Ovary (tissue), 9 donors: Measurements from ENCODE around the gene MYADML2. TPM values are rescaled to one million over a fixed set of nuclear protein-coding genes. Genes with fewer than 3 reads are reported as not detected.
A peak's percentile ranks its signal among the peaks of the same experiment; 100 is the strongest.

Source experiments
- DNase-seq, 5 donors: peaks; one replicate each; pipeline ENCODE4 v3.0.0-alpha.2; 2019 to 2020
- H3K27ac ChIP-seq, 2 donors: fragments of 200-600 bp; one replicate each; pipeline versions ENCODE4 v1.5.1 to v1.8.0; 2019 to 2022
- H3K27me3 ChIP-seq: fragments of 200-600 bp; one replicate; pipeline ENCODE4 v1.8.0; 2022
- H3K36me3 ChIP-seq: fragments of 200-600 bp; sonication (generic); one replicate; pipeline ENCODE4 v1.5.1; 2019
- H3K4me1 ChIP-seq: one replicate; pipeline ENCODE4 v1.8.1; 2013; ENCODE audit warnings: mild to moderate bottlenecking, moderate library complexity; ENCODE audit not compliant: insufficient read depth
- H3K4me3 ChIP-seq: fragments of 200-600 bp; sonication (generic); one replicate; pipeline ENCODE4 v1.5.1; 2017
- H3K9me3 ChIP-seq, 2 donors: fragments of 200-600 bp in 1 of 2; sonication (generic) in 1 of 2; one replicate each; pipeline versions ENCODE4 v1.5.1 to v1.8.1; 2013 to 2019; ENCODE audit warnings: mild to moderate bottlenecking in 1 of 2, moderate library complexity in 1 of 2
- EP300 ChIP-seq: sonication (generic); formaldehyde crosslinking; IDR thresholded peaks from one replicate; pipeline ENCODE4 v1.6.1; 2017; ENCODE audit warnings: antibody characterized with exemption
- POLR2A ChIP-seq: fragments of 450-650 bp; IDR thresholded peaks from one replicate; pipeline ENCODE4 v1.6.1; 2017; ENCODE audit warnings: antibody characterized with exemption, mild to moderate bottlenecking, moderate library complexity
- WGBS, 3 donors: extraction: QIAGEN DNeasy Blood & Tissue Kit in 1 of 3; methylation state at CpG; one replicate each; pipeline versions ENCODE4 v1.1.5 to v1.1.7; 2013 to 2017; 5-methylcytosine and 5-hydroxymethylcytosine counted together
- intact Hi-C, 4 donors: fragments of 100-400 bp; cut with DNase I; formaldehyde crosslinking; loops; one replicate each; pipeline versions ENCODE4 v1.11.0 to v1.15.1; 2022 to 2023
- polyA plus RNA-seq, 2 donors: library from polyadenylated mRNA; stranded (reverse); fragments of 200-250 nt in 1 of 2; fragments of 350-450 nt in 1 of 2; fragmentation: Illumina TruSeq in 1 of 2; extraction: RNeasy Lipid Tissue Mini Kit (QIAGEN cat#74804) in 1 of 2; gene quantifications; one replicate each; pipeline ENCODE4 v1.2.3, GENCODE V29; 2013 to 2014
- total RNA-seq, 7 donors: library from RNA; depleted of rRNA in 2 of 7; stranded (reverse); fragments of >200 nt in 2 of 7; fragmentation: NEBNext Ultra II Directional in 3 of 7; extraction: Animal tissue kit (Norgen Biotek cat#: 25700) in 3 of 7; gene quantifications; one replicate each; pipeline versions ENCODE4 v1.1.0 to v1.2.4, GENCODE V29; 2016 to 2023
- TF ChIP-seq, protein P1 (sequence below), 3 donors: fragments of 450-650 bp in 2 of 3; fragments of 200-600 bp in 1 of 3; IDR thresholded peaks; one replicate each; pipeline versions ENCODE4 v1.5.1 to v1.8.0; 2016 to 2022; ENCODE audit warnings: antibody characterized with exemption in 3 of 3, mild to moderate bottlenecking in 1 of 3
- donor health status: DM: no; HTN: no; CAD: no; lungs with moderate emphysema.
- donor health status: DM: no; HTN: no; CAD: no.
- donor health status: Bipolar disorder and iron deficiency.
- donor health status: DM: yes; HTN: yes; CAD: no.
- donor health status: DM: no; HTN: no; CAD: no.
- donor health status: DM: yes; HTN: yes; CAD: no.

The MYADML2 gene
- total and polyA plus RNA-seq, 9 donors, result not detected

DNA sequence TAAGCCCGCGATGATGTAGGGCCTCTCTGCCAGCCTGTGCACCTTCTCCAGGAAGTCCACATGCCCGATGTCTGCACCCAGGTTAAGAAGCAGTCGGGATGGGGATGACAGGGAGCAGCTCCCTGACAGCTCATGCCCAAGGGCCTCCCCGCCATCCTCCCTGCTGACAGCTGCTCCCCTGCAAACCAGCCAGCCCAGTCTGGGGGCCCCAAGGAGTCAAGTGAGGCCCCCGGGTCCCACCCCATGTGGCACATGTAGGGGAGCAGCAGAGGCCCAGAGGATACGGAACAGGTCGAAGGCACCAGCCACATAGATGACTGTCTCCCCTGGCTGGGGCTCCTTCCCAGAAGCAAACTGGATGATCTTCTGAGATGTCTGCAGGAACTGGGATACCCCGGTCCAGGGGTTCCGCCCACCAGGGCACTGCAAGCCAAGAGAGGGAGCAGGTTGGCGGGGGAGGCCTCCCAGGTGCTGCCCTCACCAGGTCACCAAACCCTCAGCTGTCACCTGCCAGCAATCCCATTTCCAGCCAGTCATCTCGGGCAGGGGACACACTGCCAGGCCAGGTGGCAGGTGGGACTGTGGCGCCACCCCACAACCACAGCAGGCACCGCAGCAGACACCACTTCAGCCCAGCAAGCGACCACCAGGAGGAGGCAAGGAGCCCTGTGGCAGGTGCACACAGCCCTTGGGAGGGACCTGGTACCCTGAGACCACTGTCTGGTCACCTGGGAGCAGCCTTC is 40.4 kb downstream of the MYADML2 start:
- WGBS, 3 donors, result 89 to 92% (median 90%) methylated on average over 11 to 15 of the region's 15 CpGs
- Histone ChIP-seq H3K4me3 (no peak overlapping the region), H3K9me3 (no peaks in the 10 kb centered on the region), H3K36me3 (no peaks in the 10 kb centered on the region), H3K27ac (no peak overlapping the region), H3K27me3 (no peaks in the 10 kb centered on the region), H3K4me1 (peaks cover 3% of the 10 kb centered on the region)
- intact Hi-C loops, result no loop called here
- TF ChIP-seq POLR2A (no peak), EP300 (no peak)
- TF ChIP-seq, protein P1, sequence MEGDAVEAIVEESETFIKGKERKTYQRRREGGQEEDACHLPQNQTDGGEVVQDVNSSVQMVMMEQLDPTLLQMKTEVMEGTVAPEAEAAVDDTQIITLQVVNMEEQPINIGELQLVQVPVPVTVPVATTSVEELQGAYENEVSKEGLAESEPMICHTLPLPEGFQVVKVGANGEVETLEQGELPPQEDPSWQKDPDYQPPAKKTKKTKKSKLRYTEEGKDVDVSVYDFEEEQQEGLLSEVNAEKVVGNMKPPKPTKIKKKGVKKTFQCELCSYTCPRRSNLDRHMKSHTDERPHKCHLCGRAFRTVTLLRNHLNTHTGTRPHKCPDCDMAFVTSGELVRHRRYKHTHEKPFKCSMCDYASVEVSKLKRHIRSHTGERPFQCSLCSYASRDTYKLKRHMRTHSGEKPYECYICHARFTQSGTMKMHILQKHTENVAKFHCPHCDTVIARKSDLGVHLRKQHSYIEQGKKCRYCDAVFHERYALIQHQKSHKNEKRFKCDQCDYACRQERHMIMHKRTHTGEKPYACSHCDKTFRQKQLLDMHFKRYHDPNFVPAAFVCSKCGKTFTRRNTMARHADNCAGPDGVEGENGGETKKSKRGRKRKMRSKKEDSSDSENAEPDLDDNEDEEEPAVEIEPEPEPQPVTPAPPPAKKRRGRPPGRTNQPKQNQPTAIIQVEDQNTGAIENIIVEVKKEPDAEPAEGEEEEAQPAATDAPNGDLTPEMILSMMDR (IDR thresholded peaks at IDR 0.05), result no peak
- no peak for DNase-seq

DNA sequence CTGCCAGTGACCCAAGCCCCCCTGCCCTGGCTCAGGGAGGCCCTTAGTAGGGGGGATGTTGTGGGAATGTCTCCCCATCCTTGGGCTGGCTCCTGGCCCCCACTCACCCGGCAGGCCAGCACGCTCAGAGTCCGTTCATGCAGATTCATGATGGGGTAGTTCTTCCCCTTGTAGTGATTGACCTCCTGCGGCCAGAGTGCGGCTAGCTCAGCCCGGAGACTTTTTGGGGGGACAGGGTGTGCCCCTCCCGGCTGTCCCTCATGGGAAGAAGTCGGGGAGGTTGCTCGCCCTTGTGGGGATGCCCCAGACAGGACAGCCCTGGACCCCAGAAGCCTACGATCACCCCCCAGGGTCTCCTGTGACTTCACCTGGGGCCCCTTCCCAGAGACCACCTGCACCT is 41.0 kb downstream of the MYADML2 start:
- Histone ChIP-seq H3K27ac (no peak overlapping the region), H3K36me3 (no peaks in the 10 kb centered on the region), H3K4me1 (peaks cover 2% of the 10 kb centered on the region), H3K9me3 (no peaks in the 10 kb centered on the region), H3K27me3 (no peaks in the 10 kb centered on the region), H3K4me3 (no peak overlapping the region)
- TF ChIP-seq, protein P1 (IDR thresholded peaks at IDR 0.05), result no peak
- intact Hi-C loops, result no loop called here
- 91 to 94% (median 93%) methylated on average over 10 of the region's 10 CpGs for WGBS, 3 donors
- peak in 1 of 5 donors; percentile 19 for DNase-seq

DNA sequence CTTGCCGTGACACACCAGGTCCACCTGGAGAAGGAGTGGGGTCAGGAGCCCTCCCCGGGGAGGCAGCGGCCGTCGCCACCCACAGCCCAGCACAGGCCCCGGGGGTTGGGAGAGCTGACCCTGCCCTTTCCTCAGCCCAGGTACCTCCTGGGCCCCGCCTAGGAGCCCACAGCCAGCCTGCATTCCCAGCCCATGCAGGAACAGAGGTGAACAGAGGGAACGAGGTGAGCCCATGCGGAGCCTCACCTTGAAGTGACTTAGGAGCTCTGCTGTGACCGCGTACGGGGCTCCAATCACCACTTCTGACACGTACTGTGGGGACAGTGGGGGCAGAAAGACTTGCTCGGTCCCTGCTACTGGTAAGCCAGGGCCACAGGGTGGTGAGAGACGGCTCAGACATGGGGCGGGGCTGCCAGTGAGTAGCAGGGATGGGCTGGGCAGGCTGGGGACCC is 41.6 kb downstream of the MYADML2 start:
- TF ChIP-seq, protein P1 (IDR thresholded peaks at IDR 0.05), result no peak
- no peak for TF ChIP-seq POLR2A
- no peak for TF ChIP-seq EP300
- Histone ChIP-seq H3K9me3 (no peaks in the 10 kb centered on the region), H3K4me1 (peaks cover 2% of the 10 kb centered on the region), H3K36me3 (no peaks in the 10 kb centered on the region), H3K27me3 (no peaks in the 10 kb centered on the region), H3K4me3 (no peak overlapping the region), H3K27ac (no peak overlapping the region)
- WGBS, 3 donors, result 90 to 96% (median 92%) methylated on average over 16 of the region's 16 CpGs
- no peak for DNase-seq
- intact Hi-C loops, result no loop called here

DNA sequence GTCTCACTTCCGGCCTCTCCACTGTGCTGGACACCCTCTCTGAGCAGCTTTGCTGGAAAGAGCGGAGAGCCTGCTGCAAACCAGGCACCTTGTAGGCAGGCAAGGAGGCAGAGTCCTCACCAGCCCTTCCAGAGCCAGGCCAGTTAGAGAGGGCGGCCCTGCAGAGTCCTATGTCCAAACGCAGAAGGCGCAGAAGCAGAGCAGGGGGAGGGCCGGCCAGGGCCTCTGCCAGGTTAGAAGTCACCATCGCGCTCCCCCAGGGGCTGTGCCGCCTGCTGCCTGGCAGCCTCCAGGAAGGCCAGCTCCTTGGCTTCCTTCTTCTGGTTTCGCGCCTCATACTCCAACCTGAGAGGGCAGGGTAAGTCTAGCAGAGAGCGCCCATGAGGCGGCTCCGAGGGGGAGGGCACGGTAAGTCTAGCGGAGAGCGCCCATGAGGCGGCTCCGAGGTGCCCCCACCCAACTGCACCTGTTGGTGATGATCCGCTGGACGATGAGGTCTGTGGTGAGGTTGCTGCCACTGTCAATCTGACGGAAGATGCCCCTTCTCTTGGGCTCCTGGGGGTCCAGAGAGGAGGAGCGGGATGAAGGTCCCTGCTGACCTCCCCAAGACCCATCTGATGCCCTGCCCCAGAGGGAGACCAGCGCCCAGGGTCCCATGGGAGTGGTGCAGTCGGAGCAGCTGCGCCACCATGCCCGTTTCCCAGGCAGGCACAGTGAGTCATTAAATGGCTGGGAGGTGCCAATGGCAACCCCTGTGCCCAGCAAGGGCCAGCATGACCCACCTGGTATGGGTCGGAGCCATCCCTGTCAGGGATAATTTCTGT is 42.2 kb downstream of the MYADML2 start:
- Histone ChIP-seq H3K27me3 (no peaks in the 10 kb centered on the region), H3K4me1 (peaks cover 2% of the 10 kb centered on the region), H3K9me3 (no peaks in the 10 kb centered on the region), H3K4me3 (no peak overlapping the region), H3K27ac (no peak overlapping the region), H3K36me3 (no peaks in the 10 kb centered on the region)
- intact Hi-C loops, result no loop called here
- peak in 1 of 5 donors; percentile 18 for DNase-seq
- TF ChIP-seq EP300, result no peak
- TF ChIP-seq, protein P1 (IDR thresholded peaks at IDR 0.05), result no peak
- no peak for TF ChIP-seq POLR2A
- WGBS, 3 donors, result 86 to 92% (median 88%) methylated on average over 28 of the region's 28 CpGs
